HG03571 (cell line): ENCODE data around the gene MEAK7.

ENCODE experiments used
- ATAC-seq: cut with Tn5 transposase; IDR thresholded peaks from one replicate; pipeline ENCODE4 v1.9.1; 2021; ENCODE audit not compliant: unreplicated experiment

MEAK7 gene

GRCh38 chr16:84489131-84489530 lies 15.3 kb downstream of the MEAK7 start:
- no peak for ATAC-seq

GRCh38 chr16:84487358-84487757 lies 17.1 kb downstream of the MEAK7 start:
- ATAC-seq: no peak

- ATAC-seq: no peak
Observed at GRCh38 chr16:84486551-84487235, 17.8 kb downstream of the MEAK7 start.

GRCh38 chr16:84486126-84486525 lies 18.3 kb downstream of the MEAK7 start:
- no peak for ATAC-seq

DNA sequence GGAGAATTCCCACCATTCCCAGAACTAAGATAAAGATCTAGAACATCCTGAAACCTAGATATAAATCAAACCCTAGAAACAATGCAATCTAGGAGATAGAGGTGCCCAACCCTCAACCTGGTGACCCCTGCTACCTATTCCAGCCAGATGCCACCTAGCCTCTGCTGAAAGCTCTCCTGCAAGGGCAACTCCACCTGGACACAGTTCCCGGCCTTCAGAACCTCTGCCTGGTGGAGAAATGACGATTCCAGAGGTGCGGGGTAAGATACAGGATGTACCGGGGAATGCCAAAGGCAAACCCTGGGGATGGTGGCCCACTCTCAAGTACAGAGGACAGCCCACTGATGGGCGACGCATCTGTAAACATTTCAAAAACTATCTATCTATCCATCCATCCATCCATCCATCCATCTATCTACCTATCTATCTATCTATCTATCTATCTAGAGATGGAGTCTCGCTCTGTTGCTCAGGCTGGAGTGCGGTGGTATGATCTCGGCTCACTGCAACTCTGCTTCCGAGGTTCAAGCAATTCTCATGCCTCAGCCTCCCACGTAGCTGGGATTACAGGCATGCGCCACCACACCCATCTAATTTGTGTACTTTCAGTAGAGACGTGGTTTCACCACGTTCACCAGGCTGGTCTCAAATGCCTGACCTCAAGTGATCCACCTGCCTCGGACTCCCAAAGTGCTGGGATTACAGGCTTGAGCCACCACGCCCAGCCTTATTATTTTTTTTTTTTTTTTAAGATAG lies 19.0 kb downstream of the MEAK7 start:
- no peak for ATAC-seq

- ATAC-seq: no peak
Observed at GRCh38 chr16:84484579-84485254, 19.7 kb downstream of the MEAK7 start.

DNA sequence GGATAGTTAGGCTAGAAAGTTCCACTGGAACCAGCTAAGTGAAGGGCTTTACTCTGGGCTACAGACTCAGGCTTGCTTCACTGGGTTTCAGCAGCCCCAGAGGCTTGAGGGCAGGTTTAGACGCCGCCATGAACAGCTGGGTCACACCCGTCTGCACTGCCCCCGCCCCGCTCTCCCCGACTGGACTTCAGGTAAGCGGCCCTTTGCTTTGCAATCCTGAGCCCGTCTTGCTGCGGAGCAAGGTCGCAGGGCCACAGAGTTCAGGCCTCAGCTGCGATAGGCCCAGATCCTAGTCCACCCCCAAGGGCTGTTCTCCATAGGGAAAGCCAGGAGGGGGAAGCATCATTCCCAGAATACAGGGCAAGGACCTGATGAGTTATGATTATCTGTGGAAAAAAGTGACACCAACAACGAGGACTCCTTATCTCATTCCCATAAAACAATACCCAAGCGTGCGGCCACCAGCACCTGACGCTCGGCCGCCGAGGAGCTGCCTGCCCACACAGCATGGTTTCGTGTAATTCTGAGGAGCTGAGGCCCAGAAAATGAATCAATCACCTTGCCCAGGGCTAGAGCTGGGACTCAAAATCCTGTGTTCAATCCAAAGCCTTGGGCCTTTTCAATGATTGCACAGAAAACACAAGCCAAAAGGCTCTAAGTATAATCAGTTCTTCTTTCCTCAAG lies 20.4 kb downstream of the MEAK7 start:
- no peak for ATAC-seq

DNA sequence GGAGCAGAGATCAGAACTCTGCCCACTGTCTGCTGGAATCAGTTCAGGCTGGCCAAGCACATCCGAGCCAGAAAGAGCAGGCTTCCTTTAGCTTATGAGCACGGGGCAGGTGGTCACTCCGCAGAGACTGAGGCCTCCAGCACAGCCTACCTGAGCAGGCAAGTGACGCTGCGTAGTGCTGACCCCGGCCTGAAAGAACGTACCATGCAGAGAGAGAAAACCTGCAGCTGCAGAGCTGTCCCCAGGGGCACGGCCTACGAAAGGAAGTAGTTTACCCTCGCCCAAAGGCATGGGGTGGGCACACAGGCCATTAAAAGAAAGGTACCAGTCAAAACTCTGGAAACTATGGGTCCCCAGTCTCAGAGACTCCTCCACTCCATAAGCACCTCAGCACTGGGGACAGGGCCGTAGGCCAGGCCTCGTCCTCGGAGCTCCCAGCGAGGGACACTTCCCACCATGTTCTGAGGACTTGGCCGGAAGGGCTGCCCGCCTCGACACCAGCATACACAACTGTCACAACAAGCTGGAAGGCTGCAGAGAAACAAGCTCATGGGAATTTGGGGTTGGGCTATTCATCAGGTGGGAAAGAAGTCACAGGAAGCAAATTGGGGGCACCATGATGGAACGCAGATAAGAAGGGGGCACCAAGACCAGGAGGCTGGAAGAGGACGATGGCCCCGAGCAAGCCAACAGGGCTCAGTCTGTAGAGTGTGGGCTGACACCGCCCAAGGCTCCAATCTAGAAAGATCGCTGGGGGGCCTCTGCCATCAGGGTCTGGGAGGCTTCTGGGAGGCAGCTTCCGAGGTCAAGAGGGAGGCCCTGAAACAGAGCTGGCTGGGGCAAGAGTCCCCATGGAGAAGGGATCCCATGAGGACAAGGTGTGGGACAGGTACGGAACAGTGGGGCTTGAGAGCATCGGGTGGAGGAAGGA lies 21.2 kb downstream of the MEAK7 start:
- ATAC-seq: no peak

- no peak for ATAC-seq
Observed at GRCh38 chr16:84482001-84482891, 22.2 kb downstream of the MEAK7 start.

GRCh38 chr16:84481051-84481735 lies 23.3 kb downstream of the MEAK7 start:
- no peak for ATAC-seq

DNA sequence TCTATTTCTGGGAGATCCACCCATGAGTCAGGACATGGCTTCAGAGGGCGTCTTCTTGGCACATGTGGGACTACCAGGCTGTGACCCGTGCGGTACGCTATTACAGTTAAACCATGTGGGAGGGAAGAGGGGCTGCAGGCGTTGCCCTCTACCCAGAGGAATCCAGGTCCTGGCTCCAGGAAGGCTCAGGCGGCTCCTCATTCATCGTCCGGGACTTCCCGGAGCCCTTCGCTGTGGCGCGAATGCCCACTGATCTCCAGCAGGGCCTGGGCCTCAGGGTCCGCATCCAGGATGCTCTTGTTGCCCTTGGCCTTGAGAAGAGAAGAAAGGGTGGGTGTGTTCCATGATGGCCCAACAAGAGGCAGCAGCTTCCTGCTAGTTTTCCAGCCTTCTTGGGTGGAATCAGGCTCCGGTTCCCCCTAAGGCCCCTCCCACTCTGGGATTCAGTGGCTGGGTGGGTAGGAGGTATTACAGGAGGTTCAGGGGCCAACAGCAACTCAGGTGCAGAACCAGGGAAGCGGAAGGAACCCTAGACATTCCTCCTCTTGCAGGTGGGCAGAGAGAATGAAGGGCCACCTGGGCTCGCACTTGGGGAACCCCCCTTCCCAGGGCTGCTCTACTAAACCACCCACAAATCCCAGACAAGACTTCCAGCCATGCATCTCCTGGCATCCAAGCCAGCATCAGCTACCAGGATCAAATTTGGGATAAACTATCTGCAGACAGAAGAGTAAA lies 24.6 kb downstream of the MEAK7 start:
- ATAC-seq: no peak

DNA sequence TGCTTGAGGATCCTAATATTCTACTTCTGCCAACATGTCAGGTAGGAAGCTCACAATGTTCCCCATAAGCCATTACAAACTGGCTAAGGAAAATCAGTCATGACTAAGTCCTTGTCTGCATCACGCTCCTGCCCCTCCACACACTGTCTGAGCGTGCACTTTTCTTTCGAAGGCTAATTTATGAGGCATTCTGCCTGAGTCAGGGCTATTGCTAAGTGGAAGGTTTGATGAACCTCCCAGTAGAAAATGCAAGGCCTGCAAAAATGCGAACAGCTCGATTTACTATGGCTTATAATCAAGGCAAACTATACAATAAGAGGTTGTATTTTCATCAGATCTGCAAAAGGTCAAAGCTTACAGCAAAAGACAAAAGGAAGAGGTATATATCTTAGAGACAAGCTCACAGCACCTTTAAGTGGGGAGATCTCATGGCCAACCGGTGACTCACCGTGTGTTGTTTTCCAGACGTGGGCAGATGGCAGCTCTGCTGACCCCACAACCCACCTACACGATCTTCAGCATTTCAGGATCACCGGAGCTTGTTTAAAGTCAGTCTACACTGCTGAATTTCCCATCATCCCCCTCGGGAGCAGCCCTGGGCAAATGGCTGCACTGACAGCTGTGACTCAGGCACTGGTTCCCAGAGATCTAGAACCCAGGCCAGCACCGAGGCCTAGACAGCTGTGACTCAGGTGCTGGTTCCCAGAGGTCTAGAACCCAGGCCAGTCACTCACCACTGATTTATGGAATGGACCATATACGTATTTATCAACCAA lies 26.1 kb downstream of the MEAK7 start:
- no peak for ATAC-seq

GRCh38 chr16:84477661-84478060 lies 26.8 kb downstream of the MEAK7 start:
- no peak for ATAC-seq

DNA sequence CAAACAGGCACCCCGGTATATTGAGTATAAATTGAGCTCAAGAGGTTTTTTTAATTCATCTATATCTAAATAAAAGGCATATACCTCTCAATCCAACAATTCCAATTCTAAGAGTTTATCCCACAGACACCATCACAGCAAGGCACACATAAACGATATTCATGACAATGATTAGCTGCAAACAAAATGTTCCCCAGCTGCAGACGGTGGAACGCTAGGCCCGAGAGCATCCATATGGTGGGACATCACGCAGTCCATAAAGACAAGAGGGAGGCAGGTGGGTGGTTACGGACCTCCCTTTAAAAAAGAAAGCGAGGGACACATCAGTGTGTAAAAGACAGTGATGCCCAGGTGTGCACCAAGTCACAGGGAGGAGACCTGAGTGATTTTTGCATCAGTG lies 28.1 kb downstream of the MEAK7 start:
- no peak for ATAC-seq

- ATAC-seq: no peak
Observed at GRCh38 chr16:84475643-84476240, 28.7 kb downstream of the MEAK7 start.

GRCh38 chr16:84471966-84472365 lies 32.5 kb downstream of the MEAK7 start:
- ATAC-seq: no peak

- no peak for ATAC-seq
Observed at GRCh38 chr16:84471316-84471715, 33.1 kb downstream of the MEAK7 start.
